WTC11 (cell line): ENCODE data around the gene OCEL1. TPM values are rescaled to one million over a fixed set of nuclear protein-coding genes. Genes with fewer than 3 reads are reported as not detected.

Experiments used
- ATAC-seq: fragments of 200-7000 bp; cut with Tn5 transposase; 2 replicates; pipeline ENCODE4 v1.10.0; 2021; ENCODE audit warnings: mild to moderate bottlenecking, moderate library complexity
- CTCF ChIA-PET: fragments of 300-600 bp; sonication (Branson Sonifier 250); formaldehyde crosslinking; loops from one replicate; lab custom pipeline; 2021; ENCODE audit warnings: antibody characterized with exemption; lab: Charles Lee
- POLR2A ChIA-PET: fragments of 350-600 bp; sonication (Branson Sonifier 250); formaldehyde crosslinking; loops from one replicate; lab custom pipeline; 2021; ENCODE audit warnings: antibody characterized with exemption; lab: Charles Lee
- DNase-seq: peaks from one replicate; pipeline ENCODE4 v3.0.0; 2021; ENCODE audit warnings: low spot score
- H3K27ac Mint-ChIP-seq: 2 replicates; pipeline ENCODE4 v1.8.0; 2021; ENCODE audit warnings: mixed read lengths
- H3K27me3 Mint-ChIP-seq: 2 replicates; pipeline ENCODE4 v1.8.0; 2021; ENCODE audit warnings: low read depth, mild to moderate bottlenecking, moderate library complexity, mixed read lengths
- H3K36me3 Mint-ChIP-seq: 2 replicates; pipeline ENCODE4 v1.8.0; 2021; ENCODE audit warnings: mixed read lengths
- H3K4me1 Mint-ChIP-seq: 2 replicates; pipeline ENCODE4 v1.8.0; 2022; ENCODE audit warnings: mixed read lengths
- H3K4me3 Mint-ChIP-seq: 2 replicates; pipeline ENCODE4 v1.8.0; 2021; ENCODE audit warnings: mild to moderate bottlenecking, moderate library complexity, mixed read lengths
- H3K9me3 Mint-ChIP-seq: 2 replicates; pipeline ENCODE4 v1.8.0; 2021; ENCODE audit warnings: mixed read lengths
- AFF4 ChIP-seq: sonication (generic); formaldehyde crosslinking; IDR thresholded peaks from 2 replicates; pipeline ENCODE4 v1.8.1; 2023; ENCODE audit warnings: mild to moderate bottlenecking, missing genetic modification reagents, borderline replicate concordance
- ATF1 ChIP-seq: sonication (generic); formaldehyde crosslinking; IDR thresholded peaks from 2 replicates; pipeline ENCODE4 v1.8.1; 2023; ENCODE audit warnings: mild to moderate bottlenecking, moderate library complexity, missing genetic modification reagents
- CDX4 ChIP-seq: fragments of 250-450 bp; sonication (Bioruptor Pico); IDR thresholded peaks from 2 replicates; pipeline ENCODE4 v1.9.0; 2021; ENCODE audit warnings: moderate library complexity, mild to moderate bottlenecking, inconsistent platforms, borderline replicate concordance
- CREB1 ChIP-seq: sonication (generic); formaldehyde crosslinking; IDR thresholded peaks from 2 replicates; pipeline ENCODE4 v1.8.0; 2023; ENCODE audit warnings: mild to moderate bottlenecking, missing genetic modification reagents
- JAZF1 ChIP-seq: fragments of 250-450 bp; sonication (Bioruptor Pico); IDR thresholded peaks from 2 replicates; pipeline ENCODE4 v1.9.0; 2021; ENCODE audit warnings: moderate library complexity, mild to moderate bottlenecking, inconsistent platforms
- JUN ChIP-seq: sonication (generic); formaldehyde crosslinking; IDR thresholded peaks from 2 replicates; pipeline ENCODE4 v1.8.0; 2023; ENCODE audit warnings: mild to moderate bottlenecking, missing genetic modification reagents
- MAX ChIP-seq: sonication (generic); formaldehyde crosslinking; IDR thresholded peaks from 2 replicates; pipeline ENCODE4 v1.8.0; 2022; ENCODE audit warnings: mild to moderate bottlenecking, missing genetic modification reagents
- NFE2L1 ChIP-seq: sonication (generic); formaldehyde crosslinking; IDR thresholded peaks from 2 replicates; pipeline ENCODE4 v1.8.1; 2023; ENCODE audit warnings: missing genetic modification reagents
- NFYB ChIP-seq: sonication (generic); formaldehyde crosslinking; conservative IDR thresholded peaks from 2 replicates; pipeline ENCODE4 v1.8.0; 2022; ENCODE audit warnings: low read depth, missing genetic modification reagents
- NR3C1 ChIP-seq: sonication (generic); formaldehyde crosslinking; conservative IDR thresholded peaks from 2 replicates; pipeline ENCODE4 v1.8.1; 2023; ENCODE audit warnings: low read depth, mild to moderate bottlenecking, missing genetic modification reagents
- PRDM15 ChIP-seq: sonication (generic); formaldehyde crosslinking; IDR thresholded peaks from 2 replicates; pipeline ENCODE4 v1.8.0; 2022; ENCODE audit warnings: missing genetic modification reagents
- RELA ChIP-seq: sonication (generic); formaldehyde crosslinking; IDR thresholded peaks from 2 replicates; pipeline ENCODE4 v1.8.1; 2022; ENCODE audit warnings: missing genetic modification reagents, mild to moderate bottlenecking, borderline replicate concordance
- SMAD3 ChIP-seq: sonication (generic); formaldehyde crosslinking; IDR thresholded peaks from 2 replicates; pipeline ENCODE4 v1.8.0; 2022; ENCODE audit warnings: missing genetic modification reagents, mild to moderate bottlenecking, borderline replicate concordance
- STAT6 ChIP-seq: sonication (generic); formaldehyde crosslinking; conservative IDR thresholded peaks from 2 replicates; pipeline ENCODE4 v1.8.1; 2023; ENCODE audit warnings: mild to moderate bottlenecking, low read depth, missing genetic modification reagents, moderate library complexity
- ZNF121 ChIP-seq: sonication (generic); formaldehyde crosslinking; IDR thresholded peaks from 2 replicates; pipeline ENCODE4 v1.8.0; 2023; ENCODE audit warnings: missing genetic modification reagents
- ZNF317 ChIP-seq: sonication (generic); formaldehyde crosslinking; IDR thresholded peaks from 2 replicates; pipeline ENCODE4 v1.8.1; 2023; ENCODE audit warnings: low read depth, mild to moderate bottlenecking, moderate library complexity, missing genetic modification reagents, borderline replicate concordance
- total RNA-seq: library from RNA; stranded (reverse); gene quantifications from 3 replicates; pipeline ENCODE4 v1.2.3, GENCODE V29; 2021

The OCEL1 gene
- total RNA-seq, 1 experiment from 2014 or later = 34.0 TPM

- Mint-ChIP-seq H3K27ac (peak overlapping the region; percentile 85), H3K36me3 (peaks cover 19% of the 10 kb centered on the region), H3K9me3 (no peaks in the 10 kb centered on the region), H3K27me3 (no peaks in the 10 kb centered on the region), H3K4me1 (peaks cover 48% of the 10 kb centered on the region), H3K4me3 (no peak overlapping the region)
- DNase-seq = no peak
- TF ChIP-seq NFE2L1 (CRISPR knock-in tag) = no peak
- TF ChIP-seq STAT6 (CRISPR knock-in tag) = no peak
- TF ChIP-seq ZNF121 (CRISPR knock-in tag) = peak; percentile 54; the same call in 1 of the 2 replicates
- TF ChIP-seq JAZF1 = no peak
- TF ChIP-seq CREB1 (CRISPR knock-in tag) = no peak
- TF ChIP-seq PRDM15 (CRISPR knock-in tag) = no peak
- TF ChIP-seq NFYB (CRISPR knock-in tag) = no peak
- no peak for ATAC-seq
- ChIA-PET POLR2A (interaction anchor here (0.6 kb wide), 1 partner anchor 22 kb away, joined by 3 read pairs; no protein-coding TSS in a partner anchor), CTCF (interaction anchor here (1.0 to 1.6 kb wide), 3 partner anchors 11 to 54 kb away, joined by 3 to 7 read pairs (median 3); no protein-coding TSS in a partner anchor)
These were observed 12.0 kb downstream of the OCEL1 start for GRCh38 chr19:17237747-17238706.

- Mint-ChIP-seq H3K27me3 (no peaks in the 10 kb centered on the region), H3K9me3 (no peaks in the 10 kb centered on the region), H3K4me3 (no peak overlapping the region), H3K36me3 (peaks cover 10% of the 10 kb centered on the region), H3K27ac (peak overlapping the region; percentile 54; the same call in 1 of the 2 replicates), H3K4me1 (peaks cover 43% of the 10 kb centered on the region)
- ATAC-seq = no peak
- ChIA-PET CTCF (no interaction called here), POLR2A (no interaction called here)
- DNase-seq = no peak
- TF ChIP-seq CREB1 (CRISPR knock-in tag) (no peak), NR3C1 (CRISPR knock-in tag) (no peak), CDX4 (CRISPR knock-in tag) (no peak), SMAD3 (no peak), ZNF317 (no peak), AFF4 (no peak), ATF1 (no peak), RELA (no peak), JUN (CRISPR knock-in tag) (no peak), MAX (CRISPR knock-in tag) (no peak)
These were observed 14.2 kb downstream of the OCEL1 start for GRCh38 chr19:17240062-17240752.
